Heart right ventricle (tissue), 16 donors: ENCODE data around the gene MAP3K20. TPM values are rescaled to one million over a fixed set of nuclear protein-coding genes. Genes with fewer than 3 reads are reported as not detected.

Experiments used
- ATAC-seq, 8 donors: fragments of 200-7000 bp; cut with Tn5 transposase; one replicate each; pipeline ENCODE4 v1.9.1; 2020; ENCODE audit warnings: mild to moderate bottlenecking in 8 of 8, moderate library complexity in 8 of 8, moderate number of reproducible peaks in 1 of 8
- DNase-seq, 2 donors: peaks; one replicate each; pipeline ENCODE4 v3.0.0-alpha.2; 2020
- H3K27ac ChIP-seq, 10 donors: fragments of 200-600 bp; sonication (generic) in 2 of 10; one replicate each; pipeline versions ENCODE4 v1.5.0 to v1.8.0; 2020 to 2022; ENCODE audit warnings: mild to moderate bottlenecking in 3 of 10
- H3K27me3 ChIP-seq, 7 donors: fragments of 200-600 bp; one replicate each; pipeline ENCODE4 v1.8.0; 2021 to 2022; ENCODE audit warnings: mild to moderate bottlenecking in 2 of 7
- H3K36me3 ChIP-seq, 9 donors: fragments of 200-600 bp; sonication (generic) in 1 of 9; one replicate each; pipeline versions ENCODE4 v1.5.0 to v1.8.0; 2020 to 2022; ENCODE audit warnings: mild to moderate bottlenecking in 2 of 9
- H3K4me1 ChIP-seq, 9 donors: fragments of 200-600 bp; sonication (generic) in 1 of 9; one replicate each; pipeline versions ENCODE4 v1.5.0 to v1.8.0; 2020 to 2022; ENCODE audit warnings: mild to moderate bottlenecking in 4 of 9
- H3K4me3 ChIP-seq, 10 donors: fragments of 200-600 bp; sonication (generic) in 2 of 10; one replicate each; pipeline versions ENCODE4 v1.5.0 to v1.8.0; 2020 to 2022; ENCODE audit warnings: mild to moderate bottlenecking in 7 of 10, moderate library complexity in 2 of 10
- H3K9me3 ChIP-seq, 11 donors: fragments of 200-600 bp in 10 of 11; sonication (generic) in 2 of 11; one replicate each; pipeline versions ENCODE4 v1.5.0 to v1.8.0; 2013 to 2022; ENCODE audit warnings: mild to moderate bottlenecking in 2 of 11, control low read depth in 1 of 11, moderate library complexity in 1 of 11
- CTCF ChIP-seq, 9 donors: fragments of 200-600 bp; sonication (generic) in 2 of 9; IDR thresholded peaks; one replicate each; pipeline versions ENCODE4 v1.5.0 to v1.8.0; 2021 to 2022; ENCODE audit warnings: antibody characterized with exemption in 9 of 9, mild to moderate bottlenecking in 5 of 9, moderate library complexity in 1 of 9
- WGBS, 2 donors: extraction: QIAGEN DNeasy Blood & Tissue Kit; methylation state at CpG; one replicate each; pipeline ENCODE4 v1.1.7; 2013; ENCODE audit warnings: inconsistent platforms in 1 of 2; 5-methylcytosine and 5-hydroxymethylcytosine counted together
- intact Hi-C, 10 donors: fragments of 100-400 bp; cut with DNase I; formaldehyde crosslinking; loops; one replicate each; pipeline versions ENCODE4 v1.11.1 to v1.14.2; 2022
- polyA plus RNA-seq, 2 donors: library from polyadenylated mRNA; stranded (reverse); fragments of 200-250 nt; gene quantifications; one replicate each; pipeline ENCODE4 v1.2.3, GENCODE V29; 2013
- total RNA-seq, 10 donors: library from RNA; stranded (reverse); fragmentation: NEBNext Ultra II Directional in 3 of 10; extraction: Animal tissue kit (Norgen Biotek cat#: 25700) in 3 of 10; gene quantifications; one replicate each; pipeline versions ENCODE4 v1.2.1 to v1.2.4, GENCODE V29; 2021 to 2023
- donor health status: Arrhythmogenic right ventricular cardiomyopathy.
- donor health status: ischemic (EF 13 %, LVEDD 7.1; RV severe dilation, severe dysfunction).
- donor health status: healthy with polysubstance abuse.
- donor health status: DM: no; HTN: yes; CAD: no.
- donor health status: DM: no; HTN: no; CAD: no.
- donor health status: ischemic (EF 25% LVEDD 6.9; RV normal size, moderate dysfunction).
- donor health status: ischemic (EF 25% LVEDD 5.7; RV mildly dilated, moderate dysfunction).
- donor health status: healthy.
- donor health status: DM: yes; HTN: yes; CAD: no.
- donor health status: Ischemic cardiomyopathy.
- donor health status: ischemic (EF 35%, LVEDD 5.7; RV mildly dilated, moderate dysfunction).
- donor health status: nonischemic (EF 11% LVEDD 7.7; RV severe dilation, severe dysfunction).
- donor health status: DM: yes; HTN: yes; CAD: no.
- donor health status: PGD.
- donor health status: ischemic (EF 29% LVEDD 5.4; RV normal size, mild dysfunction).
- donor health status: nonischemic (EF 23%, LVEDD 6.1; RV moderate dilation, normal function).

The MAP3K20 gene
- total and polyA plus RNA-seq, 12 donors: 63.2 to 560 (median 420) TPM

- Histone ChIP-seq H3K27me3 (no peaks in the 10 kb centered on the region), H3K36me3 (no peaks in the 10 kb centered on the region), H3K4me1 (peaks cover 0 to 33% (median 21%) of the 10 kb centered on the region in 9 donors), H3K9me3 (no peaks in the 10 kb centered on the region), H3K27ac (peak overlapping the region in 1 of 10 donors; percentile 33), H3K4me3 (no peak overlapping the region)
- no peak for ATAC-seq
- intact Hi-C loops: no loop called here
- 79 to 87% methylated on average over 2 of the region's 2 CpGs for WGBS, 2 donors
- no peak for DNase-seq
- TF ChIP-seq CTCF (IDR thresholded peaks at IDR 0.05): no peak
Measured at GRCh38 chr2:173045181-173045580, 30.5 kb upstream of the MAP3K20 start.

GRCh38 chr2:173048522-173048896 is 27.1 kb upstream of the MAP3K20 start:
- intact Hi-C loops: no loop called here
- DNase-seq (no peak), ATAC-seq (peak in 4 of 8 donors; percentile 9 to 19 (median 16))
- peak overlapping the region in 8 of 10 donors; percentile 45 to 69 (median 60) for H3K27ac ChIP-seq
- H3K36me3 ChIP-seq: peaks cover 0 to 6% (median 0%) of the 10 kb centered on the region in 9 donors
- no peaks in the 10 kb centered on the region for H3K27me3 ChIP-seq
- no peak overlapping the region for H3K4me3 ChIP-seq
- TF ChIP-seq CTCF (IDR thresholded peaks at IDR 0.05): no peak
- no peaks in the 10 kb centered on the region for H3K9me3 ChIP-seq
- H3K4me1 ChIP-seq: peaks cover 0 to 32% (median 11%) of the 10 kb centered on the region in 9 donors
- 89 to 93% methylated on average over 3 of the region's 3 CpGs for WGBS, 2 donors

- 47 to 53% methylated on average over 4 of the region's 4 CpGs for WGBS, 2 donors
- peak overlapping the region in 9 of 10 donors; percentile 28 to 69 (median 57) for H3K27ac ChIP-seq
- DNase-seq (peak; percentile 45 to 57), ATAC-seq (peak; percentile 83 to 94 (median 90))
- H3K36me3 ChIP-seq: peaks cover 0 to 6% (median 0%) of the 10 kb centered on the region in 9 donors
- intact Hi-C loops: no loop called here
- H3K9me3 ChIP-seq: no peaks in the 10 kb centered on the region
- H3K4me3 ChIP-seq: no peak overlapping the region
- peaks cover 0 to 30% (median 10%) of the 10 kb centered on the region in 9 donors for H3K4me1 ChIP-seq
- TF ChIP-seq CTCF (IDR thresholded peaks at IDR 0.05): no peak
- no peaks in the 10 kb centered on the region for H3K27me3 ChIP-seq
Measured at GRCh38 chr2:173048897-173049661, 26.6 kb upstream of the MAP3K20 start.

- peak overlapping the region in 7 of 10 donors; percentile 45 to 69 (median 54) for H3K27ac ChIP-seq
- peaks cover 0 to 28% (median 10%) of the 10 kb centered on the region in 9 donors for H3K4me1 ChIP-seq
- H3K36me3 ChIP-seq: peaks cover 0 to 6% (median 0%) of the 10 kb centered on the region in 9 donors
- no peak for TF ChIP-seq CTCF (IDR thresholded peaks at IDR 0.05)
- intact Hi-C loops: no loop called here
- ATAC-seq: no peak
- H3K27me3 ChIP-seq: no peaks in the 10 kb centered on the region
- 89 to 90% methylated on average over 3 of the region's 3 CpGs for WGBS, 2 donors
- no peak overlapping the region for H3K4me3 ChIP-seq
- no peak for DNase-seq
- no peaks in the 10 kb centered on the region for H3K9me3 ChIP-seq
Measured at GRCh38 chr2:173049831-173050230, 25.8 kb upstream of the MAP3K20 start.
